IMR-90 (cell line): ENCODE data around the gene AKAP6.

Experiments used
- POLR2A ChIP-seq: IDR thresholded peaks from 2 replicates; pipeline ENCODE4 v1.6.1; 2012; ENCODE audit warnings: mild to moderate bottlenecking, low read depth, low read length
- TF ChIP-seq, protein P1 (sequence below): conservative IDR thresholded peaks from 2 replicates; pipeline ENCODE4 v1.5.1; 2012; ENCODE audit warnings: mild to moderate bottlenecking, low read depth, low read length, improper control_type of control experiment
- TF ChIP-seq, protein P2 (sequence below): fragments of 150-350 bp; IDR thresholded peaks from 2 replicates; pipeline ENCODE4 v1.6.1; 2017; ENCODE audit warnings: mild to moderate bottlenecking, antibody characterized with exemption, low read length, low read depth

DNA sequence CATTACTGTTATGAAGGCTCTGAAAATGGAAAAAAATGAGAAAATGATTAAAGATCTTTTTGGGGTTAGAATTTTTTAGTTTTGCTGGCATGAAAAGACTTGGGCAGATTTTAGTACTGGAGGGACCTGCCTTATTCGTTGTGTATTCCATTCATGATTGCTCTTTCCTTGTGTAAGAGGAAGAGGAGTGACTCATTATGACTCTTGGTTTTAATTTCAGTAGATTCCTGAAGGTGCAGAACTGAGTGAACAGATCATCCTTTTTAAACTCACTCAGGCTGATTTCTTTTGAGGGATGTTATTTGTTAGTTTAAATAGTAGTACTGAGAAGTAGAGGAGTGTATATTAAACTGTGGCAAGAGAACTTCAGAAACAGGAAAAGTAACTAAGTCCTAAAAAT, 41.6 kb downstream of the AKAP6 start:
- TF ChIP-seq, protein P1, sequence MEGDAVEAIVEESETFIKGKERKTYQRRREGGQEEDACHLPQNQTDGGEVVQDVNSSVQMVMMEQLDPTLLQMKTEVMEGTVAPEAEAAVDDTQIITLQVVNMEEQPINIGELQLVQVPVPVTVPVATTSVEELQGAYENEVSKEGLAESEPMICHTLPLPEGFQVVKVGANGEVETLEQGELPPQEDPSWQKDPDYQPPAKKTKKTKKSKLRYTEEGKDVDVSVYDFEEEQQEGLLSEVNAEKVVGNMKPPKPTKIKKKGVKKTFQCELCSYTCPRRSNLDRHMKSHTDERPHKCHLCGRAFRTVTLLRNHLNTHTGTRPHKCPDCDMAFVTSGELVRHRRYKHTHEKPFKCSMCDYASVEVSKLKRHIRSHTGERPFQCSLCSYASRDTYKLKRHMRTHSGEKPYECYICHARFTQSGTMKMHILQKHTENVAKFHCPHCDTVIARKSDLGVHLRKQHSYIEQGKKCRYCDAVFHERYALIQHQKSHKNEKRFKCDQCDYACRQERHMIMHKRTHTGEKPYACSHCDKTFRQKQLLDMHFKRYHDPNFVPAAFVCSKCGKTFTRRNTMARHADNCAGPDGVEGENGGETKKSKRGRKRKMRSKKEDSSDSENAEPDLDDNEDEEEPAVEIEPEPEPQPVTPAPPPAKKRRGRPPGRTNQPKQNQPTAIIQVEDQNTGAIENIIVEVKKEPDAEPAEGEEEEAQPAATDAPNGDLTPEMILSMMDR: no peak
- TF ChIP-seq, protein P2, sequence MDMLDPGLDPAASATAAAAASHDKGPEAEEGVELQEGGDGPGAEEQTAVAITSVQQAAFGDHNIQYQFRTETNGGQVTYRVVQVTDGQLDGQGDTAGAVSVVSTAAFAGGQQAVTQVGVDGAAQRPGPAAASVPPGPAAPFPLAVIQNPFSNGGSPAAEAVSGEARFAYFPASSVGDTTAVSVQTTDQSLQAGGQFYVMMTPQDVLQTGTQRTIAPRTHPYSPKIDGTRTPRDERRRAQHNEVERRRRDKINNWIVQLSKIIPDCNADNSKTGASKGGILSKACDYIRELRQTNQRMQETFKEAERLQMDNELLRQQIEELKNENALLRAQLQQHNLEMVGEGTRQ: no peak
- TF ChIP-seq POLR2A: no peak
